Activated CD4-positive, alpha-beta T cell treated with anti-CD3 and anti-CD28 coated beads, Interleukin-2, amount 50 U/mL, for 24 hours (primary cell): ENCODE measurements around the gene PRELP.
"Not testable (repeated sequence)": the region's sequence is repeated elsewhere in the genome, so short reads cannot be mapped to it uniquely, and the experiment has no call there.

ENCODE experiments used
- DNase-seq, 2 donors: peaks; one replicate each; pipeline ENCODE4 v3.0.0-alpha.2; 2020; ENCODE audit warnings: low read depth in 1 of 2, low spot score in 1 of 2

PRELP gene

GRCh38 chr1:203505526-203506204, 30.1 kb downstream of the PRELP start:
- no peak for DNase-seq

GRCh38 chr1:203506858-203507626, 31.4 kb downstream of the PRELP start:
- DNase-seq: no peak

GRCh38 chr1:203507759-203508158, 32.2 kb downstream of the PRELP start:
- no peak for DNase-seq

- DNase-seq: no peak
Observed at GRCh38 chr1:203508463-203509073, 33.0 kb downstream of the PRELP start.

GRCh38 chr1:203509135-203509534, 33.5 kb downstream of the PRELP start:
- DNase-seq: no peak

GRCh38 chr1:203511513-203511912, 35.9 kb downstream of the PRELP start:
- no peak for DNase-seq

- DNase-seq: no peak
Observed at GRCh38 chr1:203511930-203512329, 36.3 kb downstream of the PRELP start.

GRCh38 chr1:203512517-203512847, 36.9 kb downstream of the PRELP start:
- DNase-seq: no peak

GRCh38 chr1:203512848-203513584, 37.4 kb downstream of the PRELP start:
- DNase-seq: peak in 1 of 2 donors; percentile 54

- no peak for DNase-seq
Observed at GRCh38 chr1:203513585-203514031, 38.0 kb downstream of the PRELP start.

GRCh38 chr1:203516184-203516583, 40.6 kb downstream of the PRELP start:
- DNase-seq: no peak

- no peak for DNase-seq
Observed at GRCh38 chr1:203516906-203517305, 41.3 kb downstream of the PRELP start.

GRCh38 chr1:203517426-203518110, 42.0 kb downstream of the PRELP start:
- DNase-seq: no peak

- not testable (repeated sequence) for DNase-seq
Observed at GRCh38 chr1:203518139-203518538, 42.5 kb downstream of the PRELP start.

GRCh38 chr1:203518541-203518940, 42.9 kb downstream of the PRELP start:
- no peak for DNase-seq

- no peak for DNase-seq
Observed at GRCh38 chr1:203519053-203519840, 43.6 kb downstream of the PRELP start.

- DNase-seq: no peak
Observed at GRCh38 chr1:203519896-203520295, 44.3 kb downstream of the PRELP start.

- no peak for DNase-seq
Observed at GRCh38 chr1:203520315-203520714, 44.7 kb downstream of the PRELP start.

GRCh38 chr1:203521074-203521794, 45.6 kb downstream of the PRELP start:
- no peak for DNase-seq

GRCh38 chr1:203521812-203522211, 46.2 kb downstream of the PRELP start:
- DNase-seq: no peak
